HEK293T (cell line): ENCODE measurements around the gene LMCD1.

ENCODE experiments used
- BHLHE40 ChIP-seq: fragments of 450-650 bp; IDR thresholded peaks from 2 replicates; pipeline ENCODE4 v1.6.1; 2016; ENCODE audit warnings: mild to moderate bottlenecking, moderate library complexity, borderline replicate concordance
- CTBP1 ChIP-seq: fragments of 450-650 bp; IDR thresholded peaks from 2 replicates; pipeline ENCODE4 v1.6.1; 2016; ENCODE audit warnings: borderline replicate concordance
- FOXK2 ChIP-seq: fragments of 450-650 bp; IDR thresholded peaks from 2 replicates; pipeline ENCODE4 v1.6.1; 2016; ENCODE audit warnings: mild to moderate bottlenecking
- FOXM1 ChIP-seq: fragments of 450-650 bp; IDR thresholded peaks from 2 replicates; pipeline ENCODE4 v1.6.1; 2017; ENCODE audit warnings: mild to moderate bottlenecking, borderline replicate concordance
- PKNOX1 ChIP-seq: fragments of 450-650 bp; IDR thresholded peaks from 2 replicates; pipeline ENCODE4 v1.6.1; 2016
- SP1 ChIP-seq: fragments of 450-650 bp; IDR thresholded peaks from 2 replicates; pipeline ENCODE4 v1.6.1; 2017
- SUZ12 ChIP-seq: fragments of 450-650 bp; IDR thresholded peaks from 2 replicates; pipeline ENCODE4 v1.6.1; 2016; ENCODE audit warnings: mild to moderate bottlenecking
- TARDBP ChIP-seq: fragments of 450-650 bp; IDR thresholded peaks from 2 replicates; pipeline ENCODE4 v1.6.1; 2016
- ZNF384 ChIP-seq: fragments of 450-650 bp; IDR thresholded peaks from 2 replicates; pipeline ENCODE4 v1.6.1; 2016

GRCh38 chr3:8516783-8517182, 15.2 kb downstream of the LMCD1 start:
- no peak for TF ChIP-seq FOXM1
- TF ChIP-seq SP1: no peak
- no peak for TF ChIP-seq FOXK2
- no peak for TF ChIP-seq PKNOX1
- no peak for TF ChIP-seq BHLHE40
- TF ChIP-seq SUZ12: no peak
- no peak for TF ChIP-seq TARDBP
- TF ChIP-seq CTBP1: no peak
- TF ChIP-seq ZNF384: no peak
